Tibial artery (tissue), 4 donors: ENCODE measurements around the gene PPP2R1B.

Experiments
- DNase-seq, 2 donors: peaks; one replicate each; pipeline ENCODE4 v3.0.0-alpha.2; 2019
- H3K27ac ChIP-seq, 2 donors: fragments of 200-600 bp; sonication (generic) in 1 of 2; 1 replicate in 1 of 2; 2 replicates in 1 of 2; pipeline ENCODE4 v1.5.1; 2018 to 2019; ENCODE audit warnings: mild to moderate bottlenecking in 1 of 2
- H3K27me3 ChIP-seq, 2 donors: fragments of 200-600 bp; sonication (generic) in 1 of 2; one replicate each; pipeline versions ENCODE4 v1.5.1 to v1.6.0; 2016 to 2019
- H3K36me3 ChIP-seq, 3 donors: fragments of 200-600 bp; sonication (generic) in 2 of 3; one replicate each; pipeline ENCODE4 v1.5.1; 2016 to 2019; ENCODE audit warnings: mild to moderate bottlenecking in 2 of 3
- H3K4me1 ChIP-seq, 4 donors: fragments of 200-600 bp; sonication (generic) in 2 of 4; 1 replicate in 3 of 4; 2 replicates in 1 of 4; pipeline ENCODE4 v1.5.1; 2016 to 2019
- H3K4me3 ChIP-seq, 2 donors: fragments of 200-600 bp; sonication (generic) in 1 of 2; 1 replicate in 1 of 2; 2 replicates in 1 of 2; pipeline ENCODE4 v1.5.1; 2018 to 2019; ENCODE audit warnings: mild to moderate bottlenecking in 2 of 2
- H3K9me3 ChIP-seq, 3 donors: fragments of 200-600 bp; sonication (generic) in 1 of 3; one replicate each; pipeline ENCODE4 v1.5.1; 2016 to 2019
- intact Hi-C: fragments of 100-400 bp; cut with DNase I; formaldehyde crosslinking; loops from one replicate; pipeline ENCODE4 v1.15.0; 2023; ENCODE audit warnings: low total_unique reads
- TF ChIP-seq, protein P1 (sequence below), 2 experiments: fragments of 200-600 bp in 1 of 2; fragments of 450-650 bp in 1 of 2; IDR thresholded peaks; one replicate each; pipeline ENCODE4 v1.5.1; 2017 to 2019; ENCODE audit warnings: antibody characterized with exemption in 2 of 2, mild to moderate bottlenecking in 1 of 2, moderate library complexity in 1 of 2

The PPP2R1B gene

DNA sequence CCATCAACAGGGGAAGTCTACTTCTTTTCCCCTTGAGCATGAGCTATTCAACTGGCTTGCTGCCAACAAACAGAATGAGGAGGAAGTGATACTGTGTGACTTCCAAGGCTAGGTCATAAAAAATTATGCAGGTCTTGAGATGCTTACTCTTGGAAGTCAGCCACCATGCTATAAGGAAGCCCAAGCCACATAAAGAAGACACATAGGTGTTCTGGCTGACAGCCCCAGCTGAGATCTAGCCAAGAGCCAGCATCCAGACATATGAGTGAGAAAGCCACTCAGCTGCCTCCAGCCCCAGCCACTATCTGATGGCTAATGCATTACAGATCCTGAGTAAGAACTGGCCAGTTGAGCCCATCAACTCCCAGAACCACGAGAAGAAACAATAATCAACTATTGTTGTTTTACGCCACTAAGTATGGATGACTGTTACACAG, 31.0 kb upstream of the PPP2R1B start:
- no peaks in the 10 kb centered on the region for H3K9me3 ChIP-seq
- H3K4me3 ChIP-seq = no peak overlapping the region
- H3K27me3 ChIP-seq = no peaks in the 10 kb centered on the region
- H3K4me1 ChIP-seq = no peaks in the 10 kb centered on the region
- intact Hi-C loops = no loop called here
- peaks cover 5 to 17% (median 16%) of the 10 kb centered on the region in 3 donors for H3K36me3 ChIP-seq
- TF ChIP-seq, protein P1, sequence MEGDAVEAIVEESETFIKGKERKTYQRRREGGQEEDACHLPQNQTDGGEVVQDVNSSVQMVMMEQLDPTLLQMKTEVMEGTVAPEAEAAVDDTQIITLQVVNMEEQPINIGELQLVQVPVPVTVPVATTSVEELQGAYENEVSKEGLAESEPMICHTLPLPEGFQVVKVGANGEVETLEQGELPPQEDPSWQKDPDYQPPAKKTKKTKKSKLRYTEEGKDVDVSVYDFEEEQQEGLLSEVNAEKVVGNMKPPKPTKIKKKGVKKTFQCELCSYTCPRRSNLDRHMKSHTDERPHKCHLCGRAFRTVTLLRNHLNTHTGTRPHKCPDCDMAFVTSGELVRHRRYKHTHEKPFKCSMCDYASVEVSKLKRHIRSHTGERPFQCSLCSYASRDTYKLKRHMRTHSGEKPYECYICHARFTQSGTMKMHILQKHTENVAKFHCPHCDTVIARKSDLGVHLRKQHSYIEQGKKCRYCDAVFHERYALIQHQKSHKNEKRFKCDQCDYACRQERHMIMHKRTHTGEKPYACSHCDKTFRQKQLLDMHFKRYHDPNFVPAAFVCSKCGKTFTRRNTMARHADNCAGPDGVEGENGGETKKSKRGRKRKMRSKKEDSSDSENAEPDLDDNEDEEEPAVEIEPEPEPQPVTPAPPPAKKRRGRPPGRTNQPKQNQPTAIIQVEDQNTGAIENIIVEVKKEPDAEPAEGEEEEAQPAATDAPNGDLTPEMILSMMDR (IDR thresholded peaks at IDR 0.05) = no peak
- no peak for DNase-seq
- no peak overlapping the region for H3K27ac ChIP-seq

DNA sequence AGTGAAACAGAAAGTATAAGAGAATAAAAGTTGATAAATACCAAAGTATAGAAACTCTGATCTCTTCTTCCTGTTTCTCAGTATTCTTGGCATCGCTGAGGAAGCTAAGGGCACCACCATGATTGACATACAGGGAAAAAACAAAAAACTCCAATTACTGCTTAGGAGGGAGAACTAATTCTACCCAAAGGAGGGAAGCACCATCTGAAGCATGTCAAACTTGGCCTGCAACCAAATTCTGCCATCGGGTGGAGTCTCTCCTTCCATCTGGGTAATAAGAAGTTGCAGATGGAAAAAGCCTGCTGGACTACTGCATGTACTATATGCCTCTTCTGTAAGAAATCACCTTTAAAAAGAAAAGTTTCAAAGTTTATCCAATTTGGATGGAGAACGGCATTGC, 30.5 kb upstream of the PPP2R1B start:
- H3K4me1 ChIP-seq = no peaks in the 10 kb centered on the region
- intact Hi-C loops = no loop called here
- H3K36me3 ChIP-seq = peaks cover 2 to 16% (median 12%) of the 10 kb centered on the region in 3 donors
- TF ChIP-seq, protein P1 (IDR thresholded peaks at IDR 0.05) = no peak
- H3K9me3 ChIP-seq = no peaks in the 10 kb centered on the region
- no peaks in the 10 kb centered on the region for H3K27me3 ChIP-seq
- DNase-seq = no peak
- no peak overlapping the region for H3K4me3 ChIP-seq
- no peak overlapping the region for H3K27ac ChIP-seq

DNA sequence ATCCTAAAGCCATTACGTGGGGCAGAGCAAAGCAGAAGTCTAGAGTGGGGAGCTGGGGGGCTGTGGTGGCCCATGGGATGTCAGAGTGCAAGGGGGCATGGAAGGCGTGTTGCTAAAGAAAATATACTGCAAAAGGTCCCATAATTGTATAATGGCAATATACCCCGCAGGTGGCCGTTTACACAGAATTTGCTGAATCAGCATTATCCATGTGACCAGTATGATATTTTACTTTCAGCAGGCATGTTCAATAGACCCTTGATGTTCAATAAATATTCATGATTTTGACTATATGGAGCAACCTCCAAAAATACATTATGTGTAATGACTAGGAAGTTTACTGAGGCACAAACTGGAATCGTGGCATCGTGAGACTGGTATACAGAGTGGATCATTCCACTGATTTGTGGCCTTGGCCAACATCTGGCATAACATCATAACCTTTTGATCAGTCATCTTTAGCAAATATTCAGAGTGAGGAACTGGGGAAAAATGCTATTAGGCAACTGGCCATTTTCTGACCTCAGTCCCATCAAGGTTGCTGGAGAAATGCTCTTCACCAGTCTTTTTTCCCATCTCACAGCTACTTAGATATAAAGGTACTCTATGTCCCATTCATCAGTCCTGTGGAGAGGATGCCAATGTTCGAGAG, 29.3 kb upstream of the PPP2R1B start:
- Histone ChIP-seq H3K36me3 (peaks cover 0 to 17% (median 8%) of the 10 kb centered on the region in 3 donors), H3K4me1 (no peaks in the 10 kb centered on the region), H3K27me3 (no peaks in the 10 kb centered on the region), H3K27ac (no peak overlapping the region), H3K9me3 (no peaks in the 10 kb centered on the region), H3K4me3 (no peak overlapping the region)
- intact Hi-C loops = no loop called here
- no peak for DNase-seq
- TF ChIP-seq, protein P1 (IDR thresholded peaks at IDR 0.05) = no peak

DNA sequence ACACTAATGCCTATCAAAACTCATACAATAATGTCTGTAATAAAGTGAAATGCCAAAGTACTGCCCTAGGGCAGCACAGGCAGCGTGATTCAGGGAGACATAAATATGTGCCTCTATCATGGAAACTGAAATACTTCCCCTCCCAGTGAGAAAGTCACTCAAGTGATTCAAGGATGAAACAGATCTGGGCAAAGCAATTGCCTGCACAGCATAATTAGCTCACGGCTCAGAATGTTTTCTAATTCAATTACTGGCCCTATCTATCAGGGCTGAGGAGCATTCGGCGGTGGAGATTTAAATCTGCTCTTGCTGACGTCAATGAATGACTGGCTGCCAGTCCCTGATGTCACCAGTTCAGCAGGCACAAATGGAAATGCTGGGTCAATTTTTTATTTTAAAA, 27.7 kb upstream of the PPP2R1B start:
- no peaks in the 10 kb centered on the region for H3K27me3 ChIP-seq
- H3K4me3 ChIP-seq = no peak overlapping the region
- no peaks in the 10 kb centered on the region for H3K4me1 ChIP-seq
- no peak overlapping the region for H3K27ac ChIP-seq
- intact Hi-C loops = no loop called here
- H3K36me3 ChIP-seq = peaks cover 0 to 17% (median 8%) of the 10 kb centered on the region in 3 donors
- TF ChIP-seq, protein P1 (IDR thresholded peaks at IDR 0.05) = no peak
- no peaks in the 10 kb centered on the region for H3K9me3 ChIP-seq
- no peak for DNase-seq

DNA sequence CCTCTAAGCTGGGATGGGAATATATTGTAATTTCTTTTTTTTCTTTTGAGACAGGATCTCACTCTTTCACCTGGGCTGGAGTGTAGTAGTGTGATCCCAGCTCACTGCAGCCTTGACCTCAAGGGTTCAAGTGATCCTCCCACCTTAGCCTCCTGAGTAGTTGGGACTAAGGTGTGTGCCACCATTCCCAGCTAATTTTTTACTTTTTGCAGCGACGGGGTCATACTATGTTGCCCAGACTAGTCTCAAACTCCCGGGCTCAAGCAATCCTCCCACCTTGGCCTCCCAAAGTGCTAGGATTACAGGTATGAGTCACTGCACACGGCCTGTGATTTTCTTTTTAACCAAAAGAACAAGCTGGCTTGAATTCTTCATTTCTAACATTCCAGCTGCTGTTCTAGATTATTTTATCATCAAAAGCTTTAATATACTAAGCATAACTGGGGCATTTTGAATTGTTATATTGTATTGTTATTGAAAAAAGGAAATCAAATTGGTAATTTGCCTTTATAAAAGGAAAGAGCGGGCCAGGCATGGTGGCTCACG, 26.8 kb upstream of the PPP2R1B start:
- TF ChIP-seq, protein P1 (IDR thresholded peaks at IDR 0.05) = no peak
- intact Hi-C loops = no loop called here
- no peak overlapping the region for H3K27ac ChIP-seq
- H3K9me3 ChIP-seq = no peaks in the 10 kb centered on the region
- no peaks in the 10 kb centered on the region for H3K4me1 ChIP-seq
- H3K27me3 ChIP-seq = no peaks in the 10 kb centered on the region
- DNase-seq = no peak
- peaks cover 0 to 17% (median 8%) of the 10 kb centered on the region in 3 donors for H3K36me3 ChIP-seq
- H3K4me3 ChIP-seq = no peak overlapping the region
